H1 (cell line): Measurements from ENCODE around the gene ZSCAN12. TPM values are rescaled to one million over a fixed set of nuclear protein-coding genes. Genes with fewer than 3 reads are reported as not detected.

Experiments
- CTCF ChIA-PET: fragments of 300-600 bp; sonication (Branson Sonifier 250); formaldehyde crosslinking; loops from one replicate; lab custom pipeline; 2021; ENCODE audit not compliant: partially characterized antibody; lab: Charles Lee
- POLR2A ChIA-PET: fragments of 300-600 bp; sonication (Branson Sonifier 250); formaldehyde crosslinking; loops from one replicate; lab custom pipeline; 2021; ENCODE audit warnings: inconsistent platforms; ENCODE audit not compliant: partially characterized antibody; lab: Charles Lee
- DNase-seq, 2 experiments: peaks; one replicate each; pipeline versions ENCODE4 v3.0.0 to v3.0.0-alpha.2; 2010 to 2022; ENCODE audit warnings: low spot score in 2 of 2, low read depth in 1 of 2, mixed read lengths in 1 of 2
- FAIRE-seq: peaks from 2 replicates; lab custom pipeline; 2011; peaks lifted over from hg19 to GRCh38; lab: Jason Lieb, UNC
- H2AFZ ChIP-seq: 2 replicates; pipeline ENCODE4 v1.8.1; 2012; ENCODE audit warnings: low read length, inconsistent platforms
- H2AK5ac ChIP-seq: 2 replicates; pipeline ENCODE4 v1.6.1; 2013; ENCODE audit warnings: low read depth, low read length
- H2BK120ac ChIP-seq: replicated peaks from 2 replicates; pipeline ENCODE3; 2013; ENCODE audit warnings: low read depth, low read length, inconsistent platforms
- H2BK12ac ChIP-seq: 2 replicates; pipeline ENCODE4 v1.6.1; 2013; ENCODE audit warnings: low read depth, low read length
- H2BK15ac ChIP-seq: 2 replicates; pipeline ENCODE4 v1.6.1; 2013; ENCODE audit warnings: low read length
- H2BK20ac ChIP-seq: 2 replicates; pipeline ENCODE4 v1.6.1; 2013; ENCODE audit warnings: low read length
- H2BK5ac ChIP-seq: 2 replicates; pipeline ENCODE4 v1.6.1; 2013; ENCODE audit warnings: low read depth, low read length
- H3K14ac ChIP-seq: 2 replicates; pipeline ENCODE4 v1.6.1; 2013; ENCODE audit warnings: inconsistent platforms; ENCODE audit not compliant: insufficient read length
- H3K18ac ChIP-seq: 2 replicates; pipeline ENCODE4 v1.6.1; 2013; ENCODE audit warnings: low read length; ENCODE audit errors: extremely low read depth
- H3K23ac ChIP-seq: 2 replicates; pipeline ENCODE4 v1.6.1; 2013; ENCODE audit warnings: inconsistent platforms; ENCODE audit not compliant: insufficient read length
- H3K23me2 ChIP-seq: 2 replicates; pipeline ENCODE4 v1.6.1; 2013; ENCODE audit warnings: low read depth, low read length
- H3K27ac ChIP-seq: 2 replicates; pipeline ENCODE4 v1.6.1; 2011; ENCODE audit warnings: low read depth, low read length, inconsistent platforms
- H3K27me3 ChIP-seq, 4 experiments: replicated peaks in 1 of 4; 1 replicate in 1 of 4; 2 replicates in 3 of 4; pipeline versions ENCODE4 v1.6.1 to v1.8.1; 2011 to 2013; ENCODE audit warnings: low read length in 3 of 4, mild to moderate bottlenecking in 3 of 4, inconsistent platforms in 2 of 4, mixed read lengths in 2 of 4, moderate library complexity in 1 of 4; ENCODE audit not compliant: control insufficient read depth in 3 of 4, insufficient read depth in 3 of 4; ENCODE audit errors: extremely low read depth in 1 of 4
- H3K36me3 ChIP-seq, 4 experiments: 2 replicates each; pipeline versions ENCODE4 v1.6.1 to v1.8.1; 2011 to 2013; ENCODE audit warnings: mild to moderate bottlenecking in 4 of 4, low read length in 3 of 4, moderate library complexity in 2 of 4, control low read depth in 1 of 4, inconsistent platforms in 1 of 4; ENCODE audit not compliant: insufficient read depth in 4 of 4, control insufficient read depth in 2 of 4
- H3K4ac ChIP-seq: replicated peaks from 2 replicates; pipeline ENCODE3; 2013; ENCODE audit warnings: low read length, low read depth, mixed read lengths, inconsistent platforms; ENCODE audit not compliant: insufficient read length
- H3K4me1 ChIP-seq, 4 experiments: replicated peaks in 1 of 4; 1 replicate in 1 of 4; 2 replicates in 3 of 4; pipeline versions ENCODE4 v1.6.1 to v1.8.1; 2011 to 2013; ENCODE audit warnings: low read length in 3 of 4, inconsistent platforms in 2 of 4, mixed read lengths in 1 of 4; ENCODE audit not compliant: insufficient read depth in 4 of 4, control insufficient read depth in 3 of 4
- H3K4me2 ChIP-seq, 2 experiments: 2 replicates each; pipeline versions ENCODE4 v1.6.1 to v1.8.1; 2011 to 2013; ENCODE audit warnings: low read depth in 2 of 2, low read length in 2 of 2, control low read depth in 1 of 2, inconsistent platforms in 1 of 2, mild to moderate bottlenecking in 1 of 2; ENCODE audit not compliant: insufficient read depth in 1 of 2
- H3K4me3 ChIP-seq, 4 experiments: fragments of 200-600, 300-600 bp in 1 of 4; sonication (generic), shearing (Covaris generic), sonication (Bioruptor Twin) in 1 of 4; 2 replicates each; pipeline versions ENCODE4 v1.5.1 to v1.8.1; 2011 to 2016; ENCODE audit warnings: low read length in 4 of 4, low read depth in 3 of 4, control low read depth in 2 of 4, inconsistent platforms in 2 of 4, mild to moderate bottlenecking in 2 of 4, mixed read lengths in 1 of 4, moderate library complexity in 1 of 4; ENCODE audit not compliant: insufficient read depth in 2 of 4; ENCODE audit errors: extremely low read depth in 1 of 4
- H3K56ac ChIP-seq: replicated peaks from 2 replicates; pipeline ENCODE3; 2013; ENCODE audit warnings: low read depth, mild to moderate bottlenecking, mixed read lengths, low read length, inconsistent platforms; ENCODE audit not compliant: insufficient read length
- H3K79me1 ChIP-seq: 2 replicates; pipeline ENCODE4 v1.6.1; 2013; ENCODE audit warnings: low read depth, low read length, control low read depth
- H3K79me2 ChIP-seq, 2 experiments: 2 replicates each; pipeline versions ENCODE4 v1.6.1 to v1.8.1; 2012 to 2013; ENCODE audit warnings: low read length in 2 of 2, mild to moderate bottlenecking in 2 of 2, inconsistent platforms in 1 of 2; ENCODE audit not compliant: insufficient read depth in 2 of 2, control insufficient read depth in 1 of 2
- H3K9ac ChIP-seq, 4 experiments: replicated peaks in 1 of 4; 1 replicate in 1 of 4; 2 replicates in 3 of 4; pipeline versions ENCODE4 v1.6.1 to v1.8.1; 2011 to 2013; ENCODE audit warnings: low read depth in 3 of 4, low read length in 3 of 4, control low read depth in 2 of 4, mild to moderate bottlenecking in 2 of 4, moderate library complexity in 2 of 4, inconsistent platforms in 1 of 4; ENCODE audit errors: extremely low read depth in 1 of 4
- H3K9me3 ChIP-seq, 2 experiments: 2 replicates each; pipeline versions ENCODE4 v1.6.1 to v1.8.1; 2012 to 2013; ENCODE audit warnings: mild to moderate bottlenecking in 2 of 2, moderate library complexity in 2 of 2, control low read depth in 1 of 2, inconsistent platforms in 1 of 2, low read depth in 1 of 2, low read length in 1 of 2, mixed read lengths in 1 of 2; ENCODE audit not compliant: insufficient read depth in 2 of 2
- H4K20me1 ChIP-seq, 2 experiments: replicated peaks in 1 of 2; 2 replicates each; pipeline versions ENCODE3 to v1.8.1; 2011 to 2013; ENCODE audit warnings: inconsistent platforms in 2 of 2, low read length in 2 of 2, mild to moderate bottlenecking in 1 of 2; ENCODE audit not compliant: insufficient read depth in 2 of 2, control insufficient read depth in 1 of 2
- H4K5ac ChIP-seq: 2 replicates; pipeline ENCODE4 v1.6.1; 2013; ENCODE audit warnings: low read length, low read depth, mixed read lengths, inconsistent platforms; ENCODE audit not compliant: insufficient read length
- H4K8ac ChIP-seq: 2 replicates; pipeline ENCODE4 v1.8.0; 2013; ENCODE audit warnings: mild to moderate bottlenecking, moderate library complexity, low read length, inconsistent platforms; ENCODE audit not compliant: insufficient read depth; ENCODE audit errors: extremely low read depth
- H4K91ac ChIP-seq: replicated peaks from 2 replicates; pipeline ENCODE3; 2013; ENCODE audit warnings: low read length, mixed read lengths, inconsistent platforms; ENCODE audit not compliant: insufficient read length
- CEBPB ChIP-seq: IDR thresholded peaks from 2 replicates; pipeline ENCODE4 v1.6.1; 2012; ENCODE audit warnings: low read depth, low read length
- EP300 ChIP-seq, 2 experiments: IDR thresholded peaks; 1 replicate in 1 of 2; 2 replicates in 1 of 2; pipeline ENCODE4 v1.6.1; 2011 to 2012; ENCODE audit warnings: low read depth in 2 of 2, low read length in 2 of 2, mild to moderate bottlenecking in 2 of 2, borderline replicate concordance in 1 of 2, inconsistent platforms in 1 of 2, moderate library complexity in 1 of 2
- EZH2 ChIP-seq: fragments of 200-600 bp; sonication (generic); IDR thresholded peaks from 2 replicates; pipeline ENCODE4 v1.7.1; 2012; ENCODE audit warnings: low read depth, mild to moderate bottlenecking, moderate library complexity, low read length, inconsistent platforms; ENCODE audit not compliant: severe bottlenecking
- JUN ChIP-seq: IDR thresholded peaks from 2 replicates; pipeline ENCODE4 v1.6.1; 2011; ENCODE audit warnings: low read depth, mild to moderate bottlenecking, improper control_type of control experiment, low read length
- JUND ChIP-seq: IDR thresholded peaks from 2 replicates; pipeline ENCODE4 v1.6.1; 2011; ENCODE audit warnings: mild to moderate bottlenecking, improper control_type of control experiment, low read length
- KDM1A ChIP-seq: fragments of 200-600, 300-600 bp; sonication (generic); IDR thresholded peaks from 2 replicates; pipeline ENCODE4 v1.7.1; 2016; ENCODE audit warnings: mild to moderate bottlenecking, low read length, borderline replicate concordance
- KDM4A ChIP-seq: IDR thresholded peaks from one replicate; pipeline ENCODE4 v1.7.1; 2012; ENCODE audit warnings: low read depth, mild to moderate bottlenecking, moderate library complexity, low read length, inconsistent platforms; ENCODE audit not compliant: severe bottlenecking
- PHF8 ChIP-seq: fragments of 200-600 bp; sonication (generic); conservative IDR thresholded peaks from 2 replicates; pipeline ENCODE4 v1.7.1; 2012; ENCODE audit warnings: low read depth, mild to moderate bottlenecking, inconsistent platforms, low read length, moderate library complexity
- RFX5 ChIP-seq: IDR thresholded peaks from 2 replicates; pipeline ENCODE4 v1.6.1; 2011; ENCODE audit warnings: low read depth, low read length, improper control_type of control experiment, borderline replicate concordance
- RXRA ChIP-seq: IDR thresholded peaks from 2 replicates; pipeline ENCODE4 v1.6.1; 2011; ENCODE audit warnings: low read depth, mild to moderate bottlenecking, low read length, moderate library complexity; ENCODE audit not compliant: insufficient read depth
- SIX5 ChIP-seq: IDR thresholded peaks from 2 replicates; pipeline ENCODE4 v1.6.1; 2011; ENCODE audit warnings: mild to moderate bottlenecking, low read depth, low read length
- SP4 ChIP-seq: IDR thresholded peaks from 2 replicates; pipeline ENCODE4 v1.6.1; 2012; ENCODE audit warnings: low read length, inconsistent platforms
- SUZ12 ChIP-seq: fragments of 200-600 bp; sonication (generic); IDR thresholded peaks from 2 replicates; pipeline ENCODE4 v1.6.1; 2012; ENCODE audit warnings: mild to moderate bottlenecking, inconsistent platforms, low read length, moderate library complexity, mixed read lengths
- TCF12 ChIP-seq: IDR thresholded peaks from 2 replicates; pipeline ENCODE4 v1.6.1; 2011; ENCODE audit warnings: low read depth, mild to moderate bottlenecking, low read length
- YY1 ChIP-seq: IDR thresholded peaks from 2 replicates; pipeline ENCODE4 v1.6.1; 2011; ENCODE audit warnings: low read depth, mild to moderate bottlenecking, low read length
- WGBS, 2 experiments: shearing (Covaris generic) in 1 of 2; methylation state at CpG; one replicate each; pipeline versions ENCODE4 v1.1.6 to v1.1.7; 2013 to 2015; ENCODE audit warnings: low lambda C conversion rate in 2 of 2, mixed read lengths in 2 of 2, inconsistent platforms in 1 of 2, low coverage in 1 of 2, missing lambda C conversion rate in 1 of 2; ENCODE audit not compliant: insufficient replicate concordance in 2 of 2, insufficient coverage in 1 of 2, insufficient read length in 1 of 2; ENCODE audit errors: extremely low coverage in 1 of 2, missing lambda C conversion rate in 1 of 2; 5-methylcytosine and 5-hydroxymethylcytosine counted together
- polyA plus RNA-seq, 7 experiments: library from polyadenylated mRNA; depleted of rRNA in 3 of 7; stranded (reverse) in 5 of 7; unstranded in 2 of 7; fragments of >200 nt in 5 of 7; fragments of 200-250 nt in 2 of 7; gene quantifications; 1 replicate in 5 of 7; 2 replicates in 1 of 7; 4 replicates in 1 of 7; pipeline versions ENCODE4 v1.2.1 to v1.2.3, GENCODE V29; 2011 to 2013; ENCODE audit warnings: missing spikeins in 2 of 7, mixed read lengths in 2 of 7
- total RNA-seq: library from RNA; stranded (reverse); fragmentation: NEBNext Ultra II Directional; extraction: Animal tissue kit (Norgen Biotek cat#: 25700); gene quantifications from 2 replicates; pipeline ENCODE4 v1.2.1, GENCODE V29; 2021

Gene ZSCAN12
- total and polyA plus RNA-seq, 2 of the 8 experiments (the other 6 are each of a cell fraction or from before 2014, with no cell fraction given): 2.2 to 9.6 TPM

- Histone ChIP-seq H3K56ac (no peak overlapping the region), H3K36me3 (peaks cover 0 to 8% (median 2%) of the 10 kb centered on the region in 4 experiments; a peak in 3 of 8 replicates), H3K18ac (no peak overlapping the region), H4K91ac (no peak overlapping the region), H2AFZ (no peak overlapping the region), H3K9ac (no peak overlapping the region), H4K8ac (no peak overlapping the region), H4K5ac (no peak overlapping the region), H4K20me1 (no peaks in the 10 kb centered on the region), H3K4me1 (no peaks in the 10 kb centered on the region), H3K27ac (no peak overlapping the region), H3K23ac (no peak overlapping the region), H2BK15ac (no peak overlapping the region), H3K79me2 (no peaks in the 10 kb centered on the region; a peak in 1 of 4 replicates), H2AK5ac (no peak overlapping the region), H3K23me2 (peaks cover 2% of the 10 kb centered on the region; the same call in 1 of the 2 replicates), H3K14ac (no peak overlapping the region), H3K9me3 (peaks cover 9 to 10% of the 10 kb centered on the region in 2 experiments), H3K4ac (no peak overlapping the region), H2BK5ac (no peak overlapping the region), H3K79me1 (no peaks in the 10 kb centered on the region), H3K4me2 (no peak overlapping the region; a peak in 1 of 4 replicates), H3K27me3 (no peaks in the 10 kb centered on the region), H2BK120ac (no peak overlapping the region), H3K4me3 (no peak overlapping the region), H2BK12ac (no peak overlapping the region), H2BK20ac (no peak overlapping the region)
- POLR2A ChIA-PET: interaction anchor here (0.6 to 3.6 kb wide), 5 partner anchors 16 to 102 kb away, joined by 3 to 36 read pairs (median 4); partner anchors contain the start of gene ZKSCAN3
- WGBS, 2 experiments: 92% methylated on average over 1 of the region's 1 CpG; no CpG with 5 or more reads in 1 of the 2 experiments
- FAIRE-seq (no peak), DNase-seq (no peak)
- CTCF ChIA-PET: interaction anchor here (1.0 kb wide), 1 partner anchor 26 kb away, joined by 3 read pairs; no protein-coding TSS in a partner anchor
- TF ChIP-seq RXRA (no peak), YY1 (no peak), CEBPB (no peak), KDM1A (no peak), JUND (no peak), RFX5 (no peak), PHF8 (no peak), EP300 (IDR thresholded peaks at IDR 0.05; ENCODE audit: borderline replicate concordance in 1 of 2, low read depth in 2 of 2, low read length in 2 of 2) (no peak), JUN (no peak), SIX5 (no peak), SUZ12 (no peak), EZH2 (no peak), SP4 (no peak), KDM4A (no peak), TCF12 (no peak)
Measured at GRCh38 chr6:28333599-28334018, 65.9 kb downstream of the ZSCAN12 start.
